GM21367 (cell line): ENCODE results near the gene HCFC1R1.
"Not testable (repeated sequence)": the region's sequence is repeated elsewhere in the genome, so short reads cannot be mapped to it uniquely, and the experiment has no call there.

ENCODE experiments used
- ATAC-seq: cut with Tn5 transposase; IDR thresholded peaks from one replicate; pipeline ENCODE4 v1.9.1; 2021; ENCODE audit not compliant: unreplicated experiment

HCFC1R1 gene

DNA sequence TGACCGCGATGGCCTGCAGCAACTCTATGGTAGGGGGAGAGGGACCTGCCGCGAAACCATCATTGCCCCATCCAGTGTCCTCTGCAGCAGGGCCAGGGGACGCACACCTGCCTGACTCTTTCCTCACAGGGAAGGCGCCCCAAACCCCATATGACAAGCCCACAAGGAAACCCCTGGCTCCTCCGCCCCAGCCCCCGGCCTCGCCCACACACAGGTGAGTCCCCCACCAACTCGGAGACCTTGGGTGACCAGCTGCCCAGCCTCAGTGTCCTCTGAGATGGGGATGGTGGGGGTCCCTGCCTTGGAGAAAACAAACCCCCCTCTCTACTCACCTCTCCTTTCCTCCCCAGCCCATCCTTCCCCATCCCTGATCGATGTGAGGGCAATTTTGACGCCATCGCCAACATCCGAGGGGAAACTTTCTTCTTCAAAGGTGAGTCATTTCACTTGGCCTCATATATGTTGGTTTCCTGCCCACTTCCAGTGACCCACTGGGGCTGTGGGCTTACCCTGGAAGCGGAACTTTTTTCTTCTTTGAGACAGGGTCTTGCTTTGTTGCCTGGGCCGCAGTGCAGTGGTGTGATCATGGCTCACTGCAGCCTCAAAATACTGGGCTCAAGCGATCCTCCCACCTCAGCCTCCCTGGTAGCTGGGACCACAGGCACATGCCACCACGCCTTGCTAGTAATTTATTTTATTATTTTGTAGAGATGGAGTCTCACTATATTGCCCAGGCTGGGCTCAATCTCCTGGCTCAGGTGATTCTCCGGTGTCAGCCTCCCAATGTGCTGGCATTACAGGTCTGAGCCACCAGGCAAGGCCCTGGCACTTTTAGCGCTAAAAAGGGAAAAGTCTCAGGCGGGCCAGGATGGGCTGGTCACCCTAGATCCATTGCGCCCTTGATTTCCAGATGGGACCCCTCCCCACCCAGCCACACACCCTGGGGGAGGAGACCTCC, 33.7 kb upstream of the HCFC1R1 start:
- ATAC-seq: no peak

DNA sequence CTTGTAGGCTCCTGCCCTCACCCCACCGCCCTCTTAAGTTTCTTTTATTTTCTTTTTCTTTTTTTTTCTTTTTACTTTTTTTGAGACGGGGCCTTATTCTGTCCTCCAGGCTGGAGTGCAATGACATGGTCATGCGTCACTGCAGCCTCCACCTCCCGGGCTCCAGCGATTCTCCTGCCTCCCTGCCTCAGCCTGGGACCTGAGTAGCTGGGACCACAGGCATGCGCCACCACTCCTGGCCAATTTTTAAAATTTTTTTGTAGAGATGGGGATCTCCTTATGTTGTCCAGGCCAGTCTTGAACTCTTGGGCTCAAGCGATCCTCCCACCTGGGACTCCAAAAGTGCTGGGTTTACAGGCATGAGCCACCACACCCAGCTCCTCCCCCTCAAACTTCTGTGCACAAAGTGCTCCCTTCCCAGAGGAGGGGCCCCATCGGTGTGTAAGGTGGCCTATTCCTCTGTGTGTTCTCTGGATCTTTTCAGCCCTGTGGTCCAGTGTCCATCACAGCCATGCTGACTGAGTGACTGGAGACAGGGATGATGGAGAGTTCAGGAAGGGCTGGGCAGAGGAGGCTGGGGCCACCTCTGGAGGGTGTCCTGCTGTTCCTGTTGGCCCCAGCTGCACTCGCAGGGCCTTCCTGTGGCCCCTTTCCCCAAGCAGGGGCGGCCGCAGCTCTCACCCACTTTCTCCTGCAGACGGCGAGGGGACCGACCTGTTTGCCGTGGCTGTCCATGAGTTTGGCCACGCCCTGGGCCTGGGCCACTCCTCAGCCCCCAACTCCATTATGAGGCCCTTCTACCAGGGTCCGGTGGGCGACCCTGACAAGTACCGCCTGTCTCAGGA, 32.8 kb upstream of the HCFC1R1 start:
- ATAC-seq: no peak

DNA sequence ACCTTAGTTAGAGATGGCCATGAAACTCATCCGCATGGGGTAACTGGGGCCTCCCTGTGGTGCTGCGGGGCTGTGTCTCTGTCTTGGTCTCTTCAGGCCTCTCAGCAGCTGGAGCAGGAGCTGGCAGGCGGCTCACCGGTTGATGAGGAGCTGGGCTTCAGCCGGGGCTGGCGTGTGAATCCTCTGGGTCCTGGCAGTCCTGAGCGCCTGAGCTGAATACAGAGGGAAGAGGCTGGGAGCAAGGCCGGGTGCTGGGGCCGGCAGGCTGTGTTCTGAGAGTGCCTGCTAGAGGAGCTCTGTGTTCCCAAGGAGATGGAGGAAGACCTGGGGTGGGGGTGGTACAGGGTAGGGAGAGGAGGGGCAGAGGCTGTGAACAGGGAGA, 32.0 kb upstream of the HCFC1R1 start:
- not testable (repeated sequence) for ATAC-seq

GRCh38 chr16:3054965-3055733, 31.4 kb upstream of the HCFC1R1 start:
- no peak for ATAC-seq

GRCh38 chr16:3053330-3053710, 29.6 kb upstream of the HCFC1R1 start:
- not testable (repeated sequence) for ATAC-seq

- not testable (repeated sequence) for ATAC-seq
Observed at GRCh38 chr16:3052571-3053329, 29.0 kb upstream of the HCFC1R1 start.

DNA sequence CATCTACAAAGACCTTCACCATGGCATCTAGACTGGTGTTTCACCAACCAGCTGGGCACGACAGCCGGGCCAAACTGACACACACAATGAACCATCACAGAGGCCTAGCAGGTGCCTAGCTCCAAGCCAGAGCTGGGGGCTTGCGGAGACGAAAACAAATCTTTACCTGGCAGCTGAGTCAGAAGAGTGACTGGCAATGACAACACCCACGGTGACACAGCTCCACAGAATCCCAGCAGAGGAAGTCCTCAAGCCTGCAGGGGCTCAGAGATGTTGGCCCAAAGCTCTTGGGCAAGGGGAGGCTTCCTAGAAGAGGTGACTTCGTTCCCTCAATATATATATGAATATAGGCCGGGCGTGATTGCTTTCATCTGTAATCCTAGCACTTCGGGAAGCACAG, 27.8 kb upstream of the HCFC1R1 start:
- ATAC-seq: no peak

- no peak for ATAC-seq
Observed at GRCh38 chr16:3051009-3051408, 27.3 kb upstream of the HCFC1R1 start.

DNA sequence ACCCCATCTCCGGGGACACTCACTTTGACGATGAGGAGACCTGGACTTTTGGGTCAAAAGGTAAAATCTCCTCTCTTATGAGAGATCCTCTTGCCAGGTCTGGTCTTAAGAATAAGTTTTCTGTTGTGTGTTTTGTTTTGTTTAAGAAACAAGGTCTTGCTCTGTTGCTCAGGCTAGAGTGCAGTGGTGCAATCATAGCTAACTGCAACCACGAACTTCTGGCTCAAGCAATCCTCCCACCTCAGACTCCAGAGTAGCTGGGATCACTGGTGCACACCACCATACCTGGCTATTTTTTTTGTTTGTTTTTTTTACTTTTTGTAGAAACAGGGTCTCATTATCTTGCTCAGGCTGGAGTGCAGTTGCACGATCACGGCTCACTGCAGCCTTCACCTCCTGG, 26.7 kb upstream of the HCFC1R1 start:
- ATAC-seq: no peak

GRCh38 chr16:3049921-3050481, 26.3 kb upstream of the HCFC1R1 start:
- no peak for ATAC-seq

DNA sequence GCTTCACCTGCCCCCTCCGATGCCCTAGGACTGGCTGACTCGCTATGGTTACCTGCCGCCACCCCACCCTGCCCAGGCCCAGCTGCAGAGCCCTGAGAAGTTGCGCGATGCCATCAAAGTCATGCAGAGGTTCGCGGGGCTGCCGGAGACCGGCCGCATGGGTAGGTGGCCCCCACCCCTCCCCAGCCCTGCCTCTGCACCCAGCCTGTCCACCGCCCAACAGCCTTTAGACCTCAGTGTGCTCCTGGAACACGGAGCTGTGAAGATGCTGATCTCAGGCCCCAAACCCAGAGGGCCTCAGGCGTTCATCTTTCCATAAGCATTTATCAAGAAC, 23.6 kb upstream of the HCFC1R1 start:
- no peak for ATAC-seq

- no peak for ATAC-seq
Observed at GRCh38 chr16:3046641-3047386, 23.1 kb upstream of the HCFC1R1 start.

DNA sequence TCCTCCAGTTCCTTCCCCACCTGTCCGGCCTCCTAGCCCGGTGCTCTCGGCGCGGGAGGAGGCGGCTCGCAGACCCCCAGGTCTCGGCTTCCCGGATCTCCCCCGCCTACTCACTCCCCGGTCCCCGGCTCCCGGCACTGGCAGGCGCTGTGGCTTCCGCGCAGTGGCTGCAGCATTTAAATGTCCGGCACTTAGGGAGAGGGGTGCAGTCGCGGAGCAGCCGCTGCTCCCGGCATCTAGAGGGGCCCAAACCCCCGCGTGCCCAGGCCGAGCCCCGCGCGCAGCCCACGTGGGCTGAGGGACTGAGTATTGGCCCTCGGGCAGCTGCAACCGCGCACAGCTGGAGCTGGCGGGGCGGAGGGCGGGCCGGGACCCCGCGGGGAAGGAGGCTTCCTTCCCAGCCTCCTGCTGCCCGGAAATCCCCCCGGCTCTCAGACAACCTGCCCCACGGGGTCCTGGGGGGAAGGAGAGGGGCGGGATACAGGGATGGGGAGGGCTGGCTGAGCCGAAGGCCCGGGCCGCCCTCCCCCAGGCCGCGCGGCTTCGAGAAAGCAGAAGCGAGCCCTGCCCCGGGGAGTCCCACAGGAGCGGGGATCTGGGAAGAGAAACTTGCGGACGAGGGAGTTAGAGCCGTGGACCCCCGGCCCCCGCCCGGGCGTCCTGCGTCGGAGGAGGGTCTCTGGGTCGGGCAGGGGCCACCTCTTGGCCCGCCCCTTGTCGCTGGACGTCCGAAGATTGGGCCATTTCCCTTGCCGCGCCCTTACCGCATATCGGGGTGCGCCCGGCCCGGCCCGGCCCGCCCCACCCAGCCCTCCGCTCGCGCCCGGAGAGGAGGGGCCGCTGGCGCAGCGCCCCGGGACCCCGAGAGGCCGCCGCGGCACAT, 22.3 kb upstream of the HCFC1R1 start, which contains the start of gene MMP25:
MMP25 (plus strand) TSS at position 804 of the 883 bp plus-strand sequence. CDS start 357 bp downstream, outside the sequence.
- no peak for ATAC-seq

DNA sequence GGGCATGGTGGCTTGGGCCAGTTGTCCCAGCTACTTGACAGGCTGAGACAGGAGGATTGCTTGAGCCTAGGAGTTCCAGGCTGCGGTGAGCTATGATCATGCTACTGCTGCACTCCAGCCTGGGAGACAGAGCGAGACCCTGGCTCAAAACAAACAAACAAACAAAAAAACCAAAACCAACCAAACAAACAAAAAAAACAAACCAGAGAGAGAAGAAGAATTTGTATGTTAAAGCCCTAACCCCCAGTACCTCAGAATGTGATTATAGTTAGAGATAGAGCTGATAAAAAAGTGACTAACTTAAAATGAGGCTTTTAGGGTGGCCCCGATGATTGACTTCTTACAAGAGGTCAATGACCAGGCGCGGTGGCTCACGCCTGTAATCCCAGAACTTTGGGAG, 21.0 kb upstream of the HCFC1R1 start:
- ATAC-seq: no peak

DNA sequence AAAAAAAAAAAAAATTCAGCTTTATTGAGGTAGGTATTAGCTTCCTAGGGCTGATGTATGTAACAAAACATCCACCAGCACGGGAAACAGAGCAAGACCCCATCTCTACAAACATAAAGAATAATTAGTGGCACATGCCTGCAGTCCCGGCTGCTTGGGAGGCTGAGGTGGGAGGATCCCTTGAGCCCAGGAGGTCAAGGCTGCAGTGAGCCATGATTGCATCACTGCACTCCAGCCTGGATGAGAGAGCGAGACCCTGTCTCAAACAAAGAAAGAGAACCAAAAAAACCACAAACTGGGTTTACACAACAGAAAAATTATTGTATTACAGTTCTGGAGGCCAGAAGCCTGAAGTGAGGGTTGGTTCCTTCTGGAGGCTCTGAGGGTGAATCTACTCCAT, 18.6 kb upstream of the HCFC1R1 start:
- no peak for ATAC-seq

DNA sequence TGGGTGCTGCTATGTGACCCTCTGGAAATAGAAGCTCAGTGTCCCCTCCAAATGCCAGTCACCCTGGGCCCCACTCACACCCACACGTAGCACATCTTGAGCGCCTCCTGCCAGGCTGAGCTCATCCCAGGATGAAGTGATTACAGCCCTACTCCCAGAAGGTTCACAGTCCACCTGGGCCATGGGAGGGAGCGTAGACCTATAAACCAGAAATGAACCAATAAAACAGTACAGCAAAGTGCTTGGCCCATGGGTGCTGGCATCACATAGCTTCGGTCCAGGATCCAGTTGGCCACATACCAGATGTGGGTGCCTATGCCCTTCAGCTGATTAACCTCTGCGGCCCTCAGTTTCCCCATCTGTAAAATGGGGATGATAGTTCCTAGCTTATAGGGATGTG, 15.2 kb upstream of the HCFC1R1 start:
- no peak for ATAC-seq

- ATAC-seq: no peak
Observed at GRCh38 chr16:3038256-3038655, 14.5 kb upstream of the HCFC1R1 start.

GRCh38 chr16:3036726-3037315, 13.1 kb upstream of the HCFC1R1 start, which contains the start of gene BICDL2:
Gene BICDL2, minus strand, starts transcription at chr16:3036944. Its CDS starts 1,448 bp downstream, at chr16:3035496.
- ATAC-seq: no peak
